Trophoblast cell (in vitro differentiated cells and primary cell): ENCODE results near the gene SPRYD3.
A peak's percentile ranks its signal among the peaks of the same experiment; 100 is the strongest.
"Not testable (repeated sequence)": the region's sequence is repeated elsewhere in the genome, so short reads cannot be mapped to it uniquely, and the experiment has no call there.

Experiments
- DNase-seq, 2 donors: peaks; one replicate each; pipeline ENCODE4 v3.0.0-alpha.2; 2016
- H2AFZ ChIP-seq: 2 replicates; pipeline ENCODE4 v1.6.1; 2013; ENCODE audit warnings: low read length, moderate library complexity, mild to moderate bottlenecking; ENCODE audit not compliant: insufficient read depth, poor library complexity
- H2AK5ac ChIP-seq: 2 replicates; pipeline ENCODE4 v1.6.1; 2013; ENCODE audit warnings: mild to moderate bottlenecking, low read length
- H2BK120ac ChIP-seq: 2 replicates; pipeline ENCODE4 v1.6.1; 2013; ENCODE audit warnings: low read length, mild to moderate bottlenecking, moderate library complexity; ENCODE audit not compliant: insufficient read depth, poor library complexity
- H2BK12ac ChIP-seq: 2 replicates; pipeline ENCODE4 v1.6.1; 2013; ENCODE audit warnings: mild to moderate bottlenecking, low read length, moderate library complexity
- H2BK5ac ChIP-seq: 2 replicates; pipeline ENCODE4 v1.6.1; 2013; ENCODE audit warnings: low read length, low read depth, moderate library complexity, mild to moderate bottlenecking; ENCODE audit not compliant: poor library complexity
- H3K14ac ChIP-seq: 2 replicates; pipeline ENCODE4 v1.6.1; 2013; ENCODE audit warnings: mild to moderate bottlenecking, low read length
- H3K18ac ChIP-seq: 2 replicates; pipeline ENCODE4 v1.6.1; 2013; ENCODE audit warnings: mild to moderate bottlenecking, low read length
- H3K23ac ChIP-seq: 2 replicates; pipeline ENCODE4 v1.6.1; 2013; ENCODE audit warnings: low read length
- H3K27ac ChIP-seq: 2 replicates; pipeline ENCODE4 v1.5.1; 2013; ENCODE audit warnings: low read depth, mild to moderate bottlenecking, inconsistent platforms, low read length, moderate library complexity
- H3K27me3 ChIP-seq: 2 replicates; pipeline ENCODE4 v1.6.1; 2013; ENCODE audit warnings: inconsistent platforms, mild to moderate bottlenecking, low read length, moderate library complexity; ENCODE audit not compliant: insufficient read depth
- H3K36me3 ChIP-seq, 2 experiments: 1 replicate in 1 of 2; 2 replicates in 1 of 2; pipeline ENCODE4 v1.6.1; 2013; ENCODE audit warnings: low read length in 2 of 2, mild to moderate bottlenecking in 2 of 2, moderate library complexity in 1 of 2; ENCODE audit not compliant: insufficient read depth in 2 of 2, control insufficient read depth in 1 of 2
- H3K4ac ChIP-seq: 2 replicates; pipeline ENCODE4 v1.6.1; 2013; ENCODE audit warnings: low read depth, mild to moderate bottlenecking, low read length, moderate library complexity
- H3K4me1 ChIP-seq, 2 experiments: 1 replicate in 1 of 2; 2 replicates in 1 of 2; pipeline ENCODE4 v1.6.1; 2013; ENCODE audit warnings: low read length in 2 of 2, mild to moderate bottlenecking in 2 of 2, moderate library complexity in 1 of 2; ENCODE audit not compliant: insufficient read depth in 2 of 2, control insufficient read depth in 1 of 2
- H3K4me2 ChIP-seq: 2 replicates; pipeline ENCODE4 v1.6.1; 2013; ENCODE audit warnings: inconsistent platforms, mild to moderate bottlenecking, low read length, moderate library complexity
- H3K4me3 ChIP-seq: 2 replicates; pipeline ENCODE4 v1.5.1; 2013; ENCODE audit warnings: mild to moderate bottlenecking, low read depth, low read length, inconsistent platforms
- H3K79me1 ChIP-seq: one replicate; pipeline ENCODE4 v1.6.1; 2013; ENCODE audit warnings: low read length
- H3K79me2 ChIP-seq: 2 replicates; pipeline ENCODE4 v1.6.1; 2013; ENCODE audit warnings: low read length, mild to moderate bottlenecking; ENCODE audit not compliant: control insufficient read depth, insufficient read depth, poor library complexity
- H3K9ac ChIP-seq: 2 replicates; pipeline ENCODE4 v1.6.1; 2013; ENCODE audit warnings: mild to moderate bottlenecking, low read length
- H3K9me3 ChIP-seq: 2 replicates; pipeline ENCODE4 v1.6.1; 2013; ENCODE audit warnings: low read depth, mild to moderate bottlenecking, control low read depth, inconsistent platforms, low read length; ENCODE audit not compliant: insufficient read depth
- H4K12ac ChIP-seq: 2 replicates; pipeline ENCODE4 v1.6.1; 2013; ENCODE audit warnings: low read depth, mild to moderate bottlenecking, low read length, moderate library complexity
- H4K8ac ChIP-seq: 2 replicates; pipeline ENCODE4 v1.6.1; 2013; ENCODE audit warnings: low read depth, mild to moderate bottlenecking, low read length, moderate library complexity
- H4K91ac ChIP-seq: one replicate; pipeline ENCODE4 v1.6.1; 2013; ENCODE audit warnings: low read depth, mild to moderate bottlenecking, low read length, moderate library complexity
- WGBS: extraction: QIAGEN DNeasy Blood & Tissue Kit; methylation state at CpG from one replicate; pipeline ENCODE4 v1.1.7; 2013; ENCODE audit warnings: missing lambda C conversion rate; ENCODE audit not compliant: insufficient read length, insufficient coverage; ENCODE audit errors: extremely low coverage; 5-methylcytosine and 5-hydroxymethylcytosine counted together

The SPRYD3 gene

GRCh38 chr12:53034459-53034858, 44.7 kb downstream of the SPRYD3 start:
- Histone ChIP-seq H3K27me3 (no peaks in the 10 kb centered on the region), H2BK120ac (no peak overlapping the region), H2AFZ (no peak overlapping the region), H3K18ac (peak overlapping the region; percentile 59), H4K91ac (no peak overlapping the region), H3K4me1 (no peaks in the 10 kb centered on the region), H2AK5ac (no peak overlapping the region), H3K9me3 (no peaks in the 10 kb centered on the region), H2BK12ac (no peak overlapping the region), H3K9ac (no peak overlapping the region), H3K79me2 (no peaks in the 10 kb centered on the region), H4K8ac (no peak overlapping the region), H3K4ac (no peak overlapping the region), H3K36me3 (peaks cover 57 to 75% of the 10 kb centered on the region in 2 experiments), H3K4me3 (no peak overlapping the region), H4K12ac (no peak overlapping the region), H3K14ac (no peak overlapping the region), H3K4me2 (no peak overlapping the region), H3K27ac (no peak overlapping the region), H3K23ac (no peak overlapping the region), H2BK5ac (no peak overlapping the region), H3K79me1 (no peaks in the 10 kb centered on the region)
- no CpG with 5 or more reads among the region's 8 CpGs for WGBS
- no peak for DNase-seq

GRCh38 chr12:53033832-53034231, 45.4 kb downstream of the SPRYD3 start:
- not testable (repeated sequence) for H3K4ac ChIP-seq, H4K8ac ChIP-seq, H2BK5ac ChIP-seq, H3K4me1 ChIP-seq, H3K9ac ChIP-seq, H3K4me2 ChIP-seq, H4K91ac ChIP-seq, H3K14ac ChIP-seq, H2AK5ac ChIP-seq, H3K79me2 ChIP-seq, H4K12ac ChIP-seq, H2BK12ac ChIP-seq, H3K4me3 ChIP-seq, H3K27me3 ChIP-seq, H2AFZ ChIP-seq, DNase-seq, H2BK120ac ChIP-seq, H3K18ac ChIP-seq, H3K9me3 ChIP-seq, H3K23ac ChIP-seq, H3K79me1 ChIP-seq, H3K27ac ChIP-seq
- peaks cover 59 to 73% of the 10 kb centered on the region in 2 experiments for H3K36me3 ChIP-seq
- WGBS = no CpG with 5 or more reads among the region's 10 CpGs

- no peak overlapping the region for H3K4me3 ChIP-seq
- no peak for DNase-seq
- H3K79me1 ChIP-seq = no peaks in the 10 kb centered on the region
- no peaks in the 10 kb centered on the region for H3K4me1 ChIP-seq
- H3K9ac ChIP-seq = no peak overlapping the region
- no peak overlapping the region for H3K4me2 ChIP-seq
- no peaks in the 10 kb centered on the region for H3K79me2 ChIP-seq
- no peak overlapping the region for H2AFZ ChIP-seq
- no peak overlapping the region for H4K91ac ChIP-seq
- H3K14ac ChIP-seq = no peak overlapping the region
- H2AK5ac ChIP-seq = no peak overlapping the region
- H3K23ac ChIP-seq = no peak overlapping the region
- H2BK120ac ChIP-seq = no peak overlapping the region
- H3K27ac ChIP-seq = no peak overlapping the region
- no peaks in the 10 kb centered on the region for H3K27me3 ChIP-seq
- no peak overlapping the region for H4K12ac ChIP-seq
- H3K9me3 ChIP-seq = no peaks in the 10 kb centered on the region
- WGBS = no CpG with 5 or more reads among the region's 3 CpGs
- H3K4ac ChIP-seq = no peak overlapping the region
- H4K8ac ChIP-seq = no peak overlapping the region
- no peak overlapping the region for H2BK12ac ChIP-seq
- H3K36me3 ChIP-seq = peaks cover 64 to 75% of the 10 kb centered on the region in 2 experiments
- no peak overlapping the region for H2BK5ac ChIP-seq
- no peak overlapping the region for H3K18ac ChIP-seq
Observed at GRCh38 chr12:53031616-53032015, 47.6 kb downstream of the SPRYD3 start.

GRCh38 chr12:53027014-53027413, 52.2 kb downstream of the SPRYD3 start:
- H2BK120ac ChIP-seq, H3K4ac ChIP-seq: not testable (repeated sequence)
- no CpG with 5 or more reads among the region's 13 CpGs for WGBS

More at GRCh38 chr12:53027014-53027413, 52.2 kb downstream of the SPRYD3 start:
- H3K79me1 ChIP-seq, H3K9me3 ChIP-seq, H2AFZ ChIP-seq, H4K12ac ChIP-seq, H2BK12ac ChIP-seq, H3K4me3 ChIP-seq, H4K8ac ChIP-seq, H3K4me2 ChIP-seq, H2BK5ac ChIP-seq, DNase-seq, H3K27ac ChIP-seq, H3K23ac ChIP-seq, H3K4me1 ChIP-seq, H3K27me3 ChIP-seq, H3K18ac ChIP-seq, H3K79me2 ChIP-seq, H4K91ac ChIP-seq, H3K14ac ChIP-seq, H2AK5ac ChIP-seq, H3K9ac ChIP-seq: not testable (repeated sequence)
- peaks cover 47 to 63% of the 10 kb centered on the region in 2 experiments for H3K36me3 ChIP-seq
